Mesenteric fat pad (tissue), 1 donor: Measurements from ENCODE around the gene FNTB. TPM values are rescaled to one million over a fixed set of nuclear protein-coding genes. Genes with fewer than 3 reads are reported as not detected.

Experiments
- microRNA-seq: library from miRNA; unstranded; fragments of <30 nt; microRNA quantifications from one replicate; pipeline ENCODE4 v1.2.0, GENCODE V29; 2020; ENCODE audit warnings: borderline number of aligned reads
- total RNA-seq: library from RNA; stranded (reverse); fragmentation: NEBNext Ultra II Directional; extraction: Animal tissue kit (Norgen Biotek cat#: 25700); gene quantifications from one replicate; pipeline ENCODE4 v1.2.1, GENCODE V29; 2021
- donor health status: DM: yes; HTN: yes; CAD: no.

The FNTB gene
- total RNA-seq, 1 donor from 2014 or later = 16.1 TPM

Small RNAs within 50 kb of the gene (microRNA-seq; reads per million reads assigned to microRNA genes)
- not detected for gene MIR4706

Other genes with a start within 250 kb of the FNTB start
- gene SPTB, start 107.0 kb upstream of the FNTB start, total RNA-seq = 0.67 TPM
- 53.4 TPM for gene CHURC1, start 72.4 kb upstream of the FNTB start, total RNA-seq
- not detected for gene GPX2, start 44.1 kb upstream of the FNTB start, total RNA-seq
- 3.2 TPM for gene RAB15, start 14.6 kb upstream of the FNTB start, total RNA-seq
- 97.5 TPM for gene MAX, start 115.6 kb downstream of the FNTB start, total RNA-seq